K562 (cell line): ENCODE results near the gene IKZF4. TPM values are rescaled to one million over a fixed set of nuclear protein-coding genes. Genes with fewer than 3 reads are reported as not detected.

Source experiments
- CREBBP ChIP-seq: IDR thresholded peaks from one replicate; pipeline ENCODE4 v1.6.1; 2012; ENCODE audit warnings: low read depth, mild to moderate bottlenecking, control low read depth, inconsistent platforms, low read length
- KDM2B ChIP-seq: fragments of 250-450 bp; sonication (Bioruptor Pico); IDR thresholded peaks from 2 replicates; pipeline ENCODE4 v1.8.0; 2021; ENCODE audit warnings: mild to moderate bottlenecking, moderate library complexity
- SAFB ChIP-seq: fragments of 200-400 bp; formaldehyde crosslinking; IDR thresholded peaks from 2 replicates; pipeline ENCODE4 v1.6.1; 2017; ENCODE audit warnings: low read depth, low read length, borderline replicate concordance
- SRSF1 ChIP-seq: fragments of 200-400 bp; formaldehyde crosslinking; IDR thresholded peaks from 2 replicates; pipeline ENCODE4 v1.6.1; 2017; ENCODE audit warnings: mild to moderate bottlenecking, low read depth, low read length, moderate library complexity
- ZNF785 ChIP-seq: fragments of 250-450 bp; sonication (Bioruptor Pico); IDR thresholded peaks from 2 replicates; pipeline ENCODE4 v1.4.0; 2020; ENCODE audit warnings: mild to moderate bottlenecking
- polyA plus RNA-seq, 8 experiments: library from polyadenylated mRNA; depleted of rRNA in 4 of 8; stranded (reverse) in 5 of 8; unstranded in 3 of 8; fragments of >200 nt; fragmentation: Nextera tagmentation in 2 of 8; fragmentation: Illumina TruSeq in 1 of 8; extraction: Ambion mirVana in 2 of 8; extraction: Trizol in 1 of 8; gene quantifications; 2 replicates each; pipeline versions ENCODE4 v1.2.1 to v1.2.3, GENCODE V29; 2011 to 2014; ENCODE audit warnings: inconsistent platforms in 1 of 8, missing spikeins in 1 of 8
- total RNA-seq, 7 experiments: library from RNA; depleted of rRNA in 6 of 7; stranded (reverse); fragments of >200 nt in 6 of 7; fragmentation: Illumina TruSeq in 2 of 7; extraction: Trizol in 2 of 7; gene quantifications; 2 replicates each; pipeline versions ENCODE4 v1.2.1 to v1.2.3, GENCODE V29; 2011 to 2021; ENCODE audit warnings: low replicate concordance in 1 of 7
- TF ChIP-seq, protein P1 (sequence below): fragments of 450-650 bp; IDR thresholded peaks from 2 replicates; pipeline ENCODE4 v1.6.1; 2016; ENCODE audit warnings: mild to moderate bottlenecking, moderate library complexity
- TF ChIP-seq, protein P2 (sequence below): fragments of 250-450 bp; sonication (Bioruptor Pico); IDR thresholded peaks from 2 replicates; pipeline ENCODE4 v1.5.0; 2021
- TF ChIP-seq, protein P3 (sequence below), 2 experiments: fragments of 250-450 bp in 1 of 2; fragments of 450-650 bp in 1 of 2; sonication (Bioruptor Pico) in 1 of 2; IDR thresholded peaks; 2 replicates each; pipeline versions ENCODE4 v1.6.1 to v1.8.0; 2016 to 2021; ENCODE audit warnings: mild to moderate bottlenecking in 2 of 2, moderate library complexity in 2 of 2, missing compliant biosample characterization in 1 of 2, missing genetic modification characterization in 1 of 2
- TF ChIP-seq, protein P4 (sequence below): sonication (generic); formaldehyde crosslinking; IDR thresholded peaks from 2 replicates; pipeline ENCODE4 v1.8.0; 2022; ENCODE audit warnings: mild to moderate bottlenecking, low read depth, missing genetic modification reagents

The IKZF4 gene
- total and polyA plus RNA-seq, 9 of the 15 experiments (the other 6 are each of a cell fraction or from before 2014, with no cell fraction given) = 1.9 to 16.3 (median 3.6) TPM

DNA sequence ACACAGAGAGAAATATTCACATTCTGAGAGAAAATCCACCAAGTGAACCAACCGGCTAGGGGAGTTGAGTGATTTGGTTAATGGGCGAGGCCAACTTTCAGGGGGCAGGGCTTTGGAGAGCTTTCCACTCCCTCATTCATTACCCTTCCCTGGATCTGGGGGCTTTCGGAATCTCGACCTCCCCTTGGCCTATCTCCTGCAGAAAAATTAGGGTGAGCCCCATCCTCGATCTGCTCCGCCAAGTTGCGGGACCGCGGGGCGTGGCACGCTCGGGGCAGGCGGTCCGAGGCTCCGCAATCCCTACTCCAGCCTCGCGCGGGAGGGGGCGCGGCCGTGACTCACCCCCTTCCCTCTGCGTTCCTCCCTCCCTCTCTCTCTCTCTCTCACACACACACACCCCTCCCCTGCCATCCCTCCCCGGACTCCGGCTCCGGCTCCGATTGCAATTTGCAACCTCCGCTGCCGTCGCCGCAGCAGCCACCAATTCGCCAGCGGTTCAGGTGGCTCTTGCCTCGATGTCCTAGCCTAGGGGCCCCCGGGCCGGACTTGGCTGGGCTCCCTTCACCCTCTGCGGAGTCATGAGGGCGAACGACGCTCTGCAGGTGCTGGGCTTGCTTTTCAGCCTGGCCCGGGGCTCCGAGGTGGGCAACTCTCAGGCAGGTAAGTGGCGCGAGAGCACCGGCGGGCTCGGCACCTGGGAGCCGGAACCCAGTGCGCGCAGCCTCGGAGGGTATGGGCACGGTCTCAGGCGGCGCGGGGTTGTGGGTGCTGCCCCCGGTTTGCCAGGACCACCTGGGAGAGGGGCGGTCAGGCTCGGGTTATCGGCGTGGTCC is 59.1 kb downstream of the IKZF4 start, which contains the start of gene ERBB3 (continued):
- TF ChIP-seq, protein P1, sequence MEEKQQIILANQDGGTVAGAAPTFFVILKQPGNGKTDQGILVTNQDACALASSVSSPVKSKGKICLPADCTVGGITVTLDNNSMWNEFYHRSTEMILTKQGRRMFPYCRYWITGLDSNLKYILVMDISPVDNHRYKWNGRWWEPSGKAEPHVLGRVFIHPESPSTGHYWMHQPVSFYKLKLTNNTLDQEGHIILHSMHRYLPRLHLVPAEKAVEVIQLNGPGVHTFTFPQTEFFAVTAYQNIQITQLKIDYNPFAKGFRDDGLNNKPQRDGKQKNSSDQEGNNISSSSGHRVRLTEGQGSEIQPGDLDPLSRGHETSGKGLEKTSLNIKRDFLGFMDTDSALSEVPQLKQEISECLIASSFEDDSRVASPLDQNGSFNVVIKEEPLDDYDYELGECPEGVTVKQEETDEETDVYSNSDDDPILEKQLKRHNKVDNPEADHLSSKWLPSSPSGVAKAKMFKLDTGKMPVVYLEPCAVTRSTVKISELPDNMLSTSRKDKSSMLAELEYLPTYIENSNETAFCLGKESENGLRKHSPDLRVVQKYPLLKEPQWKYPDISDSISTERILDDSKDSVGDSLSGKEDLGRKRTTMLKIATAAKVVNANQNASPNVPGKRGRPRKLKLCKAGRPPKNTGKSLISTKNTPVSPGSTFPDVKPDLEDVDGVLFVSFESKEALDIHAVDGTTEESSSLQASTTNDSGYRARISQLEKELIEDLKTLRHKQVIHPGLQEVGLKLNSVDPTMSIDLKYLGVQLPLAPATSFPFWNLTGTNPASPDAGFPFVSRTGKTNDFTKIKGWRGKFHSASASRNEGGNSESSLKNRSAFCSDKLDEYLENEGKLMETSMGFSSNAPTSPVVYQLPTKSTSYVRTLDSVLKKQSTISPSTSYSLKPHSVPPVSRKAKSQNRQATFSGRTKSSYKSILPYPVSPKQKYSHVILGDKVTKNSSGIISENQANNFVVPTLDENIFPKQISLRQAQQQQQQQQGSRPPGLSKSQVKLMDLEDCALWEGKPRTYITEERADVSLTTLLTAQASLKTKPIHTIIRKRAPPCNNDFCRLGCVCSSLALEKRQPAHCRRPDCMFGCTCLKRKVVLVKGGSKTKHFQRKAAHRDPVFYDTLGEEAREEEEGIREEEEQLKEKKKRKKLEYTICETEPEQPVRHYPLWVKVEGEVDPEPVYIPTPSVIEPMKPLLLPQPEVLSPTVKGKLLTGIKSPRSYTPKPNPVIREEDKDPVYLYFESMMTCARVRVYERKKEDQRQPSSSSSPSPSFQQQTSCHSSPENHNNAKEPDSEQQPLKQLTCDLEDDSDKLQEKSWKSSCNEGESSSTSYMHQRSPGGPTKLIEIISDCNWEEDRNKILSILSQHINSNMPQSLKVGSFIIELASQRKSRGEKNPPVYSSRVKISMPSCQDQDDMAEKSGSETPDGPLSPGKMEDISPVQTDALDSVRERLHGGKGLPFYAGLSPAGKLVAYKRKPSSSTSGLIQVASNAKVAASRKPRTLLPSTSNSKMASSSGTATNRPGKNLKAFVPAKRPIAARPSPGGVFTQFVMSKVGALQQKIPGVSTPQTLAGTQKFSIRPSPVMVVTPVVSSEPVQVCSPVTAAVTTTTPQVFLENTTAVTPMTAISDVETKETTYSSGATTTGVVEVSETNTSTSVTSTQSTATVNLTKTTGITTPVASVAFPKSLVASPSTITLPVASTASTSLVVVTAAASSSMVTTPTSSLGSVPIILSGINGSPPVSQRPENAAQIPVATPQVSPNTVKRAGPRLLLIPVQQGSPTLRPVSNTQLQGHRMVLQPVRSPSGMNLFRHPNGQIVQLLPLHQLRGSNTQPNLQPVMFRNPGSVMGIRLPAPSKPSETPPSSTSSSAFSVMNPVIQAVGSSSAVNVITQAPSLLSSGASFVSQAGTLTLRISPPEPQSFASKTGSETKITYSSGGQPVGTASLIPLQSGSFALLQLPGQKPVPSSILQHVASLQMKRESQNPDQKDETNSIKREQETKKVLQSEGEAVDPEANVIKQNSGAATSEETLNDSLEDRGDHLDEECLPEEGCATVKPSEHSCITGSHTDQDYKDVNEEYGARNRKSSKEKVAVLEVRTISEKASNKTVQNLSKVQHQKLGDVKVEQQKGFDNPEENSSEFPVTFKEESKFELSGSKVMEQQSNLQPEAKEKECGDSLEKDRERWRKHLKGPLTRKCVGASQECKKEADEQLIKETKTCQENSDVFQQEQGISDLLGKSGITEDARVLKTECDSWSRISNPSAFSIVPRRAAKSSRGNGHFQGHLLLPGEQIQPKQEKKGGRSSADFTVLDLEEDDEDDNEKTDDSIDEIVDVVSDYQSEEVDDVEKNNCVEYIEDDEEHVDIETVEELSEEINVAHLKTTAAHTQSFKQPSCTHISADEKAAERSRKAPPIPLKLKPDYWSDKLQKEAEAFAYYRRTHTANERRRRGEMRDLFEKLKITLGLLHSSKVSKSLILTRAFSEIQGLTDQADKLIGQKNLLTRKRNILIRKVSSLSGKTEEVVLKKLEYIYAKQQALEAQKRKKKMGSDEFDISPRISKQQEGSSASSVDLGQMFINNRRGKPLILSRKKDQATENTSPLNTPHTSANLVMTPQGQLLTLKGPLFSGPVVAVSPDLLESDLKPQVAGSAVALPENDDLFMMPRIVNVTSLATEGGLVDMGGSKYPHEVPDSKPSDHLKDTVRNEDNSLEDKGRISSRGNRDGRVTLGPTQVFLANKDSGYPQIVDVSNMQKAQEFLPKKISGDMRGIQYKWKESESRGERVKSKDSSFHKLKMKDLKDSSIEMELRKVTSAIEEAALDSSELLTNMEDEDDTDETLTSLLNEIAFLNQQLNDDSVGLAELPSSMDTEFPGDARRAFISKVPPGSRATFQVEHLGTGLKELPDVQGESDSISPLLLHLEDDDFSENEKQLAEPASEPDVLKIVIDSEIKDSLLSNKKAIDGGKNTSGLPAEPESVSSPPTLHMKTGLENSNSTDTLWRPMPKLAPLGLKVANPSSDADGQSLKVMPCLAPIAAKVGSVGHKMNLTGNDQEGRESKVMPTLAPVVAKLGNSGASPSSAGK = peak; percentile 90
- no peak for TF ChIP-seq CREBBP
- TF ChIP-seq KDM2B (CRISPR knock-in tag) = peak; percentile 88
- TF ChIP-seq SRSF1 = no peak
- TF ChIP-seq, protein P2, sequence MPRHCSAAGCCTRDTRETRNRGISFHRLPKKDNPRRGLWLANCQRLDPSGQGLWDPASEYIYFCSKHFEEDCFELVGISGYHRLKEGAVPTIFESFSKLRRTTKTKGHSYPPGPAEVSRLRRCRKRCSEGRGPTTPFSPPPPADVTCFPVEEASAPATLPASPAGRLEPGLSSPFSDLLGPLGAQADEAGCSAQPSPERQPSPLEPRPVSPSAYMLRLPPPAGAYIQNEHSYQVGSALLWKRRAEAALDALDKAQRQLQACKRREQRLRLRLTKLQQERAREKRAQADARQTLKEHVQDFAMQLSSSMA (CRISPR knock-in tag) = no peak
- TF ChIP-seq SAFB = peak; percentile 75; the same call in 1 of the 2 replicates
- TF ChIP-seq, protein P3, sequence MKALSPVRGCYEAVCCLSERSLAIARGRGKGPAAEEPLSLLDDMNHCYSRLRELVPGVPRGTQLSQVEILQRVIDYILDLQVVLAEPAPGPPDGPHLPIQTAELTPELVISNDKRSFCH (CRISPR knock-in tag; IDR thresholded peaks at IDR 0.05) = no peak
- TF ChIP-seq, protein P3 (tag; IDR thresholded peaks at IDR 0.05) = no peak
- TF ChIP-seq, protein P4, sequence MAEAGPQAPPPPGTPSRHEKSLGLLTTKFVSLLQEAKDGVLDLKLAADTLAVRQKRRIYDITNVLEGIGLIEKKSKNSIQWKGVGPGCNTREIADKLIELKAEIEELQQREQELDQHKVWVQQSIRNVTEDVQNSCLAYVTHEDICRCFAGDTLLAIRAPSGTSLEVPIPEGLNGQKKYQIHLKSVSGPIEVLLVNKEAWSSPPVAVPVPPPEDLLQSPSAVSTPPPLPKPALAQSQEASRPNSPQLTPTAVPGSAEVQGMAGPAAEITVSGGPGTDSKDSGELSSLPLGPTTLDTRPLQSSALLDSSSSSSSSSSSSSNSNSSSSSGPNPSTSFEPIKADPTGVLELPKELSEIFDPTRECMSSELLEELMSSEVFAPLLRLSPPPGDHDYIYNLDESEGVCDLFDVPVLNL = 0 out of 2 replicates have a peak, but pooled peaks have one; percentile 31
- TF ChIP-seq ZNF785 (CRISPR knock-in tag) = no peak
